ENCODE data around the gene EVA1A.

EVA1A gene

GRCh38 chr2:75570024-75570947 is 9.5 kb upstream of the EVA1A start:
- Histone ChIP-seq H3K4me1 (no peaks in the 10 kb centered on the region), H3K4me3 (no peak overlapping the region), H3K27ac (no peak overlapping the region), H3K27me3 (no peaks in the 10 kb centered on the region), H3K9me3 (no peaks in the 10 kb centered on the region), H3K36me3 (no peaks in the 10 kb centered on the region)
- intact Hi-C loops (cut with DNase I; ENCODE audit: low total_unique reads), result no loop called here
- no peak for DNase-seq
- TF ChIP-seq CTCF (IDR thresholded peaks at IDR 0.05), result no peak

GRCh38 chr2:75569546-75569945 is 8.8 kb upstream of the EVA1A start:
- TF ChIP-seq CTCF (IDR thresholded peaks at IDR 0.05), result no peak
- DNase-seq, result no peak
- no peaks in the 10 kb centered on the region for H3K36me3 ChIP-seq
- no peaks in the 10 kb centered on the region for H3K4me1 ChIP-seq
- no peak overlapping the region for H3K27ac ChIP-seq
- H3K27me3 ChIP-seq, result no peaks in the 10 kb centered on the region
- no peaks in the 10 kb centered on the region for H3K9me3 ChIP-seq
- intact Hi-C loops (cut with DNase I; ENCODE audit: low total_unique reads), result no loop called here
- no peak overlapping the region for H3K4me3 ChIP-seq

- Histone ChIP-seq H3K27me3 (no peaks in the 10 kb centered on the region), H3K36me3 (no peaks in the 10 kb centered on the region), H3K4me3 (no peak overlapping the region), H3K4me1 (no peaks in the 10 kb centered on the region), H3K9me3 (no peaks in the 10 kb centered on the region), H3K27ac (no peak overlapping the region)
- TF ChIP-seq CTCF (IDR thresholded peaks at IDR 0.05), result no peak
- intact Hi-C loops (cut with DNase I; ENCODE audit: low total_unique reads), result no loop called here
- no peak for DNase-seq
Measured at GRCh38 chr2:75568174-75568573, 7.4 kb upstream of the EVA1A start.

GRCh38 chr2:75565472-75566462 is 5.0 kb upstream of the EVA1A start:
- intact Hi-C loops (cut with DNase I; ENCODE audit: low total_unique reads), result no loop called here
- peaks cover 0 to 6% (median 5%) of the 10 kb centered on the region in 4 donors for H3K4me1 ChIP-seq

More at GRCh38 chr2:75565472-75566462, 5.0 kb upstream of the EVA1A start:
- Histone ChIP-seq H3K9me3 (no peaks in the 10 kb centered on the region), H3K36me3 (no peaks in the 10 kb centered on the region), H3K4me3 (no peak overlapping the region), H3K27me3 (peaks cover 0 to 13% of the 10 kb centered on the region in 2 donors), H3K27ac (no peak overlapping the region)
- DNase-seq, result no peak
- no peak for TF ChIP-seq CTCF (IDR thresholded peaks at IDR 0.05)
